Activated CD4-positive, alpha-beta memory T cell treated with anti-CD3 and anti-CD28 coated beads, Interleukin-2, amount 10 ng/mL, durations not matched to agents 7 days and 5 days (primary cell): ENCODE results near the gene GOLGA6L6. TPM values are rescaled to one million over a fixed set of nuclear protein-coding genes. Genes with fewer than 3 reads are reported as not detected.
"Not testable (repeated sequence)": the region's sequence is repeated elsewhere in the genome, so short reads cannot be mapped to it uniquely, and the experiment has no call there.

ENCODE experiments used
- CTCF ChIA-PET: fragments of 350-600 bp; sonication (Branson Sonifier 250); formaldehyde crosslinking; loops from one replicate; lab custom pipeline; 2021; ENCODE audit warnings: antibody characterized with exemption, inconsistent platforms; lab: Charles Lee
- POLR2A ChIA-PET: fragments of 350-600 bp; sonication (Branson Sonifier 250); formaldehyde crosslinking; loops from one replicate; lab custom pipeline; 2021; ENCODE audit warnings: antibody characterized with exemption; lab: Charles Lee
- DNase-seq: peaks from one replicate; pipeline ENCODE4 v3.0.0-alpha.2; 2020
- H3K27ac Mint-ChIP-seq: one replicate; pipeline ENCODE4 v1.8.0; 2021; ENCODE audit warnings: mild to moderate bottlenecking, mixed read lengths
- H3K27me3 Mint-ChIP-seq: one replicate; pipeline ENCODE4 v1.8.0; 2021; ENCODE audit warnings: mixed read lengths
- H3K36me3 Mint-ChIP-seq: one replicate; pipeline ENCODE4 v1.8.0; 2021; ENCODE audit warnings: low read depth, mixed read lengths
- H3K4me1 Mint-ChIP-seq: one replicate; pipeline ENCODE4 v1.8.0; 2021; ENCODE audit warnings: mixed read lengths
- H3K4me3 Mint-ChIP-seq: one replicate; pipeline ENCODE4 v1.8.0; 2021; ENCODE audit warnings: mild to moderate bottlenecking, mixed read lengths
- H3K9me3 Mint-ChIP-seq: one replicate; pipeline ENCODE4 v1.8.0; 2021; ENCODE audit warnings: mixed read lengths
- total RNA-seq, 2 experiments: library from RNA; stranded (reverse); gene quantifications; one replicate each; pipeline ENCODE4 v1.2.3, GENCODE V29; 2021

GOLGA6L6 gene
- total RNA-seq, 2 experiments from 2014 or later: not detected

DNA sequence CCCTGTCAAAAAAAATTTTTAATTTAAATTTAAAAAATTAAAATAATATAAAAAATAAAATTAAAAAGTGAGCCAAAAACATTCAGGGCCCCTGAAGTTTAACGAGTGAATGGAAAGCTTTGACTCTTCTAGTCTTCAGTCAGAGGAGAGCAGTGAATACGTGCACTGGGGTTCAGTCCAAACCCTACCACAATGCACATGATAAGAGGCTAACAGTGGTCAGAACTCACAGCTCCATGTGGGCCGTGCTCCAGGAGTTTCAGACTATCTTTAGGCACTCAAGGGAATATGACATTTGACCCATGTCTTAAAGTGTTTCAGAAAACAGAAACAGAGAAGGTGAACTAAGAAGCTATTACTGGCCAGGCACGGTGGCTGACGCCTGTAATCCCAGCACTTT is 48.6 kb downstream of the GOLGA6L6 start:
- H3K27ac Mint-ChIP-seq, H3K4me3 Mint-ChIP-seq, POLR2A ChIA-PET, H3K36me3 Mint-ChIP-seq, H3K4me1 Mint-ChIP-seq, CTCF ChIA-PET, DNase-seq, H3K9me3 Mint-ChIP-seq, H3K27me3 Mint-ChIP-seq: not testable (repeated sequence)

GRCh38 chr15:20492598-20492997 is 49.0 kb downstream of the GOLGA6L6 start:
- H3K4me3 Mint-ChIP-seq, POLR2A ChIA-PET, H3K4me1 Mint-ChIP-seq, H3K27me3 Mint-ChIP-seq, DNase-seq, H3K9me3 Mint-ChIP-seq, H3K27ac Mint-ChIP-seq, H3K36me3 Mint-ChIP-seq, CTCF ChIA-PET: not testable (repeated sequence)

DNA sequence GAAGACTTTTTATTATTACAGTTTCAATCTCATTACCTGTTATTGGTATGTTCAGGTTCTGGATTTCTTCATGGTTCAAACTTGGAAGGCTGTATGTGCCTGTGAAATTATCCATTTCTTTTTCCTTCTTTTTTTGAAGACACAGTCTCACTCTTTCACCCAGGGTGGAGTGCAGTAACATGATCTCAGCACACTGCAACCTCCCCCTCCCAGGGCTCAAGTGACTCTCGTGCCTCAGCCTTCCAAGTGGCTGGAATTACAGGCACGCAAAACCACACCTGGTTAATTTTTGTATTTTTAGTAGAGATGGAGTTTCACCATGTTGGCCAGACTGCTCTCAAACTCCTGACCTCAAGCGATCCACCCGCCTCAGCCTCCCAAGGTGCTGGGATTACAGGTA is 52.3 kb downstream of the GOLGA6L6 start:
- H3K4me3 Mint-ChIP-seq, POLR2A ChIA-PET, H3K27ac Mint-ChIP-seq, H3K27me3 Mint-ChIP-seq, DNase-seq, H3K4me1 Mint-ChIP-seq, CTCF ChIA-PET, H3K9me3 Mint-ChIP-seq, H3K36me3 Mint-ChIP-seq: not testable (repeated sequence)
